Nephron progenitor cell (in vitro differentiated cells): Measurements from ENCODE around the gene MOV10L1.

Source experiments
- DNase-seq: peaks from one replicate; pipeline ENCODE4 v3.0.0; 2021
- H3K27ac Mint-ChIP-seq: 2 replicates; pipeline ENCODE4 v1.8.0; 2021; ENCODE audit warnings: mild to moderate bottlenecking, moderate library complexity, mixed read lengths
- H3K27me3 Mint-ChIP-seq: 2 replicates; pipeline ENCODE4 v1.8.0; 2021; ENCODE audit warnings: mild to moderate bottlenecking, low read depth, mixed read lengths; ENCODE audit not compliant: poor library complexity
- H3K36me3 Mint-ChIP-seq: 2 replicates; pipeline ENCODE4 v1.8.0; 2021; ENCODE audit warnings: low read depth, mixed read lengths
- H3K4me1 Mint-ChIP-seq: 2 replicates; pipeline ENCODE4 v1.8.0; 2021; ENCODE audit warnings: mixed read lengths
- H3K4me3 Mint-ChIP-seq: 2 replicates; pipeline ENCODE4 v1.8.0; 2021; ENCODE audit warnings: mild to moderate bottlenecking, moderate library complexity, mixed read lengths
- H3K9me3 Mint-ChIP-seq: 2 replicates; pipeline ENCODE4 v1.8.0; 2021; ENCODE audit warnings: mild to moderate bottlenecking, moderate library complexity, mixed read lengths
- CTCF ChIP-seq: fragments of 200-600 bp; sonication (generic); IDR thresholded peaks from 2 replicates; pipeline ENCODE4 v1.5.0; 2021; ENCODE audit warnings: antibody characterized with exemption

MOV10L1 gene

GRCh38 chr22:50111056-50111455 is 21.2 kb downstream of the MOV10L1 start:
- Mint-ChIP-seq H3K9me3 (no peaks in the 10 kb centered on the region), H3K27me3 (peaks cover 13% of the 10 kb centered on the region), H3K4me3 (no peak overlapping the region), H3K4me1 (peaks cover 20% of the 10 kb centered on the region), H3K27ac (no peak overlapping the region), H3K36me3 (no peaks in the 10 kb centered on the region)
- DNase-seq: no peak
- TF ChIP-seq CTCF: no peak

- no peak overlapping the region for H3K4me3 Mint-ChIP-seq
- no peaks in the 10 kb centered on the region for H3K9me3 Mint-ChIP-seq
- peaks cover 10% of the 10 kb centered on the region for H3K27me3 Mint-ChIP-seq
- no peaks in the 10 kb centered on the region for H3K36me3 Mint-ChIP-seq
- H3K4me1 Mint-ChIP-seq: peaks cover 20% of the 10 kb centered on the region
- no peak for DNase-seq
- TF ChIP-seq CTCF: no peak
- peak overlapping the region; percentile 65 for H3K27ac Mint-ChIP-seq
Observed at GRCh38 chr22:50112151-50113118, 22.6 kb downstream of the MOV10L1 start.

- H3K27ac Mint-ChIP-seq: no peak overlapping the region
- no peak for TF ChIP-seq CTCF
- no peak overlapping the region for H3K4me3 Mint-ChIP-seq
- peaks cover 36% of the 10 kb centered on the region for H3K4me1 Mint-ChIP-seq
- H3K9me3 Mint-ChIP-seq: no peaks in the 10 kb centered on the region
- DNase-seq: no peak
- no peaks in the 10 kb centered on the region for H3K36me3 Mint-ChIP-seq
- peaks cover 11% of the 10 kb centered on the region for H3K27me3 Mint-ChIP-seq
Observed at GRCh38 chr22:50114221-50115021, 24.6 kb downstream of the MOV10L1 start.

GRCh38 chr22:50115693-50116092 is 25.9 kb downstream of the MOV10L1 start:
- DNase-seq: no peak
- Mint-ChIP-seq H3K9me3 (peaks cover 5% of the 10 kb centered on the region), H3K4me3 (no peak overlapping the region), H3K4me1 (peaks cover 42% of the 10 kb centered on the region), H3K27ac (no peak overlapping the region), H3K27me3 (peaks cover 11% of the 10 kb centered on the region), H3K36me3 (no peaks in the 10 kb centered on the region)
- TF ChIP-seq CTCF: no peak

GRCh38 chr22:50117168-50117762 is 27.5 kb downstream of the MOV10L1 start:
- no peak overlapping the region for H3K27ac Mint-ChIP-seq
- H3K9me3 Mint-ChIP-seq: peaks cover 19% of the 10 kb centered on the region
- H3K27me3 Mint-ChIP-seq: peaks cover 11% of the 10 kb centered on the region
- TF ChIP-seq CTCF: no peak
- no peak overlapping the region for H3K4me3 Mint-ChIP-seq
- H3K4me1 Mint-ChIP-seq: peaks cover 38% of the 10 kb centered on the region
- no peaks in the 10 kb centered on the region for H3K36me3 Mint-ChIP-seq
- DNase-seq: no peak
